ENCODE measurements around the gene DIPK2B. TPM values are rescaled to one million over a fixed set of nuclear protein-coding genes. Genes with fewer than 3 reads are reported as not detected.

DIPK2B gene
- not detected in 2 replicates for polyA plus RNA-seq (2011; rRNA removed)
- not detected in 2 replicates for polyA minus RNA-seq (2011; rRNA and poly(A)+ RNA removed)

GRCh38 chrX:45200741-45201234, at the start of gene DIPK2B:
DIPK2B (minus strand) TSS chrX:45200876; CDS start chrX:45200826, 50 bp downstream.
- H3K36me3 ChIP-seq (ENCODE audit: control insufficient read depth, insufficient read depth, low read length) = no peaks in the 10 kb centered on the region
- no peak for DNase-seq (ENCODE audit: low read depth)
- H3K4me3 ChIP-seq (ENCODE audit: low read depth, low read length) = no peak within 1 kb of the TSS
- POLR2A ChIA-PET = no interaction called here
- TF ChIP-seq CTCF (IDR thresholded peaks at IDR 0.05; ENCODE audit: insufficient read depth, low read depth, low read length) = no peak
- H3K27me3 ChIP-seq (ENCODE audit: control insufficient read depth, insufficient read depth, low read length) = no peaks in the 10 kb centered on the region; the same call in 1 of the 2 replicates
- CTCF ChIA-PET = interaction anchor here (4.2 kb wide), 1 partner anchor 14 kb away, joined by 23 read pairs; no protein-coding TSS in a partner anchor

- no peaks in the 10 kb centered on the region for H3K27me3 ChIP-seq (ENCODE audit: control insufficient read depth, insufficient read depth, low read length)
- CTCF ChIA-PET = no interaction called here
- H3K4me3 ChIP-seq (ENCODE audit: low read depth, low read length) = no peak overlapping the region
- POLR2A ChIA-PET = no interaction called here
- TF ChIP-seq CTCF (IDR thresholded peaks at IDR 0.05; ENCODE audit: insufficient read depth, low read depth, low read length) = no peak
- no peak for DNase-seq (ENCODE audit: low read depth)
- no peaks in the 10 kb centered on the region for H3K36me3 ChIP-seq (ENCODE audit: control insufficient read depth, insufficient read depth, low read length)
Observed at GRCh38 chrX:45240301-45240700, 39.6 kb upstream of the DIPK2B start.

- Histone ChIP-seq H3K27me3 (ENCODE audit: control insufficient read depth, insufficient read depth, low read length) (no peaks in the 10 kb centered on the region), H3K36me3 (ENCODE audit: control insufficient read depth, insufficient read depth, low read length) (no peaks in the 10 kb centered on the region), H3K4me3 (ENCODE audit: low read depth, low read length) (no peak overlapping the region)
- no peak for TF ChIP-seq CTCF (IDR thresholded peaks at IDR 0.05; ENCODE audit: insufficient read depth, low read depth, low read length)
- ChIA-PET POLR2A (no interaction called here), CTCF (interaction anchor here (0.6 to 0.7 kb wide), 2 partner anchors 8 to 641 kb away, joined by 3 to 4 read pairs; no protein-coding TSS in a partner anchor)
- no peak for DNase-seq (ENCODE audit: low read depth)
Observed at GRCh38 chrX:45238489-45238888, 37.8 kb upstream of the DIPK2B start.

- H3K36me3 ChIP-seq (ENCODE audit: control insufficient read depth, insufficient read depth, low read length) = no peaks in the 10 kb centered on the region
- CTCF ChIA-PET = no interaction called here
- no peak for TF ChIP-seq CTCF (IDR thresholded peaks at IDR 0.05; ENCODE audit: insufficient read depth, low read depth, low read length)
- DNase-seq (ENCODE audit: low read depth) = no peak
- H3K4me3 ChIP-seq (ENCODE audit: low read depth, low read length) = no peak overlapping the region
- POLR2A ChIA-PET = no interaction called here
- no peaks in the 10 kb centered on the region for H3K27me3 ChIP-seq (ENCODE audit: control insufficient read depth, insufficient read depth, low read length)
Observed at GRCh38 chrX:45233531-45233930, 32.9 kb upstream of the DIPK2B start.

GRCh38 chrX:45232139-45232538, 31.5 kb upstream of the DIPK2B start:
- Histone ChIP-seq H3K36me3 (ENCODE audit: control insufficient read depth, insufficient read depth, low read length) (no peaks in the 10 kb centered on the region), H3K4me3 (ENCODE audit: low read depth, low read length) (no peak overlapping the region), H3K27me3 (ENCODE audit: control insufficient read depth, insufficient read depth, low read length) (no peaks in the 10 kb centered on the region)
- TF ChIP-seq CTCF (IDR thresholded peaks at IDR 0.05; ENCODE audit: insufficient read depth, low read depth, low read length) = no peak
- POLR2A ChIA-PET = no interaction called here
- DNase-seq (ENCODE audit: low read depth) = no peak
- CTCF ChIA-PET = no interaction called here

Data from BJ (cell line).